ENCODE measurements around the gene ITGA11. TPM values are rescaled to one million over a fixed set of nuclear protein-coding genes. Genes with fewer than 3 reads are reported as not detected.

ITGA11 gene
- total RNA-seq, 1 donor from 2014 or later: 22.8 TPM

GRCh38 chr15:68447976-68448755, 16.2 kb upstream of the ITGA11 start:
- no peak for DNase-seq (ENCODE audit: low spot score)

GRCh38 chr15:68447209-68447608, 15.2 kb upstream of the ITGA11 start:
- DNase-seq (ENCODE audit: low spot score): no peak

DNA sequence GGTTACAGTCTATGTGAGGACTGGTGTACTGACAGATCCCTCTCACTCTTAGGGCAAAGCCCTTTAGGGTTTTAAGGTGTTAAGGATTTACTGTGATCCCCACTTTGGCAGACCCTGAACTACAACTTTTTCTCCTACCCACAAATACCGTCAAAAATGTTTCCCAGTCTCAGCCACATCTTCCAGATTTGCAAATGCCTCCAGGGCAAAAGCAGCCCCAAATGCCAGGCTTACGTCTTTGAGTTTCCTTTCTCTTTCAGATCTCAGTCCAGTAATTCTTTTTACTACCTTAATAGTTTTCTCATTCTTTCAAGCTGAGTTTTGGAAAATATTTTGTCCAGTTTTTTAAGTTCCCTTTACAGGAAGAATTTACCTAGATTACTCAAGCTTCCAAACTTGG, 13.4 kb upstream of the ITGA11 start:
- DNase-seq (ENCODE audit: low spot score): no peak

- DNase-seq (ENCODE audit: low spot score): no peak
These were observed 12.4 kb upstream of the ITGA11 start for GRCh38 chr15:68444336-68444735.

- DNase-seq (ENCODE audit: low spot score): no peak
These were observed 10.9 kb upstream of the ITGA11 start for GRCh38 chr15:68442903-68443302.

- DNase-seq (ENCODE audit: low spot score): peak; percentile 33
These were observed 10.1 kb upstream of the ITGA11 start for GRCh38 chr15:68442041-68442440.

GRCh38 chr15:68441045-68441743, 9.2 kb upstream of the ITGA11 start:
- DNase-seq (ENCODE audit: low spot score): peak; percentile 40

DNA sequence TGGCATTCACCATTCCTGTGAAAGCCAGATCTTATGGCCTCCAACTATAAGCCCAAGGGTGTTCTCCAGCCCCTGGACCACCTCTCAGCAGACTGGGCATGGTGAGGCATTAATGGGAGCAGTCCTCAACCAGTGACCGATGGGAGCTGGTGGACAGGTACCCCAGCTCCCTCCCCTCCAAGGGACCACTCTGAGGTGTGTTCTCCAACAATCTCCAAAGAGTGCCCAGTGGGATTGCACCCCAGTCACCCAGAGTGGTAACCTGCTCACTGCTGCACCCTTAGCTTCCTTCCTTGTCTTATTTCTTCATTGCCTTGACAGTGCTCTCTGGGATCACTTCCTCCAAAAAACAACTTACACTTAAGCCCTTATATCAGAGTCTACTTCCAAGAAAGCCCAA, 8.2 kb upstream of the ITGA11 start:
- peak; percentile 26 for DNase-seq (ENCODE audit: low spot score)

DNA sequence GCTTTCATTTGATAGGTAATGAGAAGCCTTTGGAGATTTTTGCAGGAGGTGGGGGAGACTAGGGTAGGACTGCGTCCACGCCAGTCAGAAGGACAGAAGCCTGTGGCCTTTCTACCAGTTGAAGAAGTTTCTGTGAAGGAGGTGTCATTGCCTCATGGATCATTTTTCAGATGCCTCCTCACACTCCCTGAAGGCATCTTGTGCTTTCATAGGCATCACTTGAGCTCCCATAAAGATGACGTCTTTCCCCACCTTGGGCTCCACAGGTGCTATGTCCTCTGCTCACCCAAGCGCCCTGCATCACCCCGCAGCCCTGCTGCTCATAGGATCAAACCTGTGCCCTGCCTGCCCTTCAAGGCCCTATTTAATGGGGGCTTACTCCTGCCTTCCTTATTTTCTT, 7.5 kb upstream of the ITGA11 start:
- DNase-seq (ENCODE audit: low spot score): no peak

- no peak for DNase-seq (ENCODE audit: low spot score)
These were observed 4.7 kb upstream of the ITGA11 start for GRCh38 chr15:68436680-68437079.

GRCh38 chr15:68435966-68436365, 4.0 kb upstream of the ITGA11 start:
- DNase-seq (ENCODE audit: low spot score): no peak

- peak; percentile 30 for DNase-seq (ENCODE audit: low spot score)
These were observed 2.1 kb upstream of the ITGA11 start for GRCh38 chr15:68434021-68434420.

DNA sequence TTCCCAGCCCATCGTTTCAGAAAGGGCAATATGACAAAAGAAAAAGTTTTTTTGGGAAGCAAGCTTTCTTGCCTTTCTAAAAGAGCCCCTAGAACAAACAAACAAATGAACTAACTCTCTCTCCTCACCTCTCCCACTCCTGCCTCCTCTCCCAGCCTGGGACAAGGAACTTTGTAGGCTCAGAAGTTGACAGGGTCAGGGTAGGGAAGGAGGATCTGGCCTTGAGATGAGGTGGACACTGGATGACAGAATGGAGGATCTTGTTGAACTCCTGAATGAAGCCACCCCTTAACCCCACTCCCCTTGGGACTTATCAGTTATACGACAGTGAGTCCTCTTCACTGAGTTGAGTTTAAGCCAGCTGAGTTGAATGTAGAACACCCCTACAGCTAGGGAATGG, 1.6 kb upstream of the ITGA11 start:
- DNase-seq (ENCODE audit: low spot score): peak; percentile 13

- DNase-seq (ENCODE audit: low spot score): peak; percentile 37
These were observed 590 bp upstream of the ITGA11 start for GRCh38 chr15:68432441-68433064.

GRCh38 chr15:68431037-68431791, 749 bp downstream of the ITGA11 start:
- peak; percentile 55 for DNase-seq (ENCODE audit: low spot score)

DNA sequence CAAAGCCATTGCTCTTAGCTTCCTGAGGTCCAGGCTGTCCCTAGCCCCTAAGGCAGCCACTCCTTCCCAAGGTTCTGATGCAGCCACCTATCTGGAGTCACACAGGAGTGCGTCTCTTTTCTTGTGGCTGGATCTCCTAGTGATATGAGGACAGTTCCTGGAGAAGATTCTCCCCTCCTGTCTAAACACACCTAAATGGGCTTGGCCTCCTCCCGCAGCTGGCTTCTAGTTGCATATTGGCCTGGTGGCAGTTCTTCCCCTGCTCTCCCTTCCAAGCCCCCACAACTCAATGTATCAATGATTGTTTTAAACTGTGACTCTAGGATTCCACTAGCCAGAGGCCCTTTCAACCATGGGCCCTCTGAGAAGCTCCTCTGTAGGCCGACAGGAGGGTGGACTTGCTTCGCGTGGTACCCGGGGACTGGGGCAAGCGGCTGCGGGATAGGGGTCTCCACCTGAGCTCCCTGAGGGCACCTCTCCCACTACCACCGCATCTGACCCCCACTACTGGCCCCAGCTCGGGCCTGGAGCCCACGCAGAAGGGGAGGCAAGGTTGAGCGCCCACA, 1.4 kb downstream of the ITGA11 start:
- DNase-seq (ENCODE audit: low spot score): peak; percentile 17

DNA sequence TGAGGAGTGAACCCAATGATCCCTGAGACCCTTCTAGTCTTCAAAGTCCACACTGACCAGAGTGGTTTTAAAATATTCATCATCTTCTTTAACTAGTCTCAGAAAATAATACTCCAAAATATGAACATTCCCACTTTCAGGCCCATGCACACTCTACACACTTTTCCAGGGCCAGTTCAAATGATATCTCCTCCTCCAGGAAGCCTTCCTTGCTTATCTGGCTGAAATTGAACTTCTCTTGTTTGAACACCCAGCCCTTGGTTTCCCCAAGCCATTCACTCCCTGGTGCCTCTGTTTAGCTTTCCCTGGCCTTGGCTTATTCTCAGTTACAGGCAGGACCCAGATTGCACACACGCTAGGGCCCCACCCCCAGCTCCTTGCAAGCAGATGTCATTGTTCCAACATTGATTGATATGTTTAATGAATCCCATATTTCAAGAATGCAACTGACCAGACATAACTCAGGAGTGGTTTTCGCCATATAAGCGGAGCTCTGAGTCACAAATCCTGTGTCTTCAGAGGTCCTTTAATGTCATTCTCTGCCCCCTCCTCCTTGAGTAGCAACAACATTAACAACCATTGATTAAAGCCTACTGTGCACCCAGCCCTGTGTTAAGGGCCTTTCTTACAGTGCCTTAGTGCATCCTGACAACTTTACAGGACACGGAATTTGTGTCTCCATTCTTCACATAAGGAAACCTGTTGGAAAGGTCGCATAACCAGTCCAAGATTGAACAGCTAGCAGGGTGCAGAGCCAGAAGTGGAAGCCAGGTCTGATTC, 2.1 kb downstream of the ITGA11 start:
- DNase-seq (ENCODE audit: low spot score): peak; percentile 10

DNA sequence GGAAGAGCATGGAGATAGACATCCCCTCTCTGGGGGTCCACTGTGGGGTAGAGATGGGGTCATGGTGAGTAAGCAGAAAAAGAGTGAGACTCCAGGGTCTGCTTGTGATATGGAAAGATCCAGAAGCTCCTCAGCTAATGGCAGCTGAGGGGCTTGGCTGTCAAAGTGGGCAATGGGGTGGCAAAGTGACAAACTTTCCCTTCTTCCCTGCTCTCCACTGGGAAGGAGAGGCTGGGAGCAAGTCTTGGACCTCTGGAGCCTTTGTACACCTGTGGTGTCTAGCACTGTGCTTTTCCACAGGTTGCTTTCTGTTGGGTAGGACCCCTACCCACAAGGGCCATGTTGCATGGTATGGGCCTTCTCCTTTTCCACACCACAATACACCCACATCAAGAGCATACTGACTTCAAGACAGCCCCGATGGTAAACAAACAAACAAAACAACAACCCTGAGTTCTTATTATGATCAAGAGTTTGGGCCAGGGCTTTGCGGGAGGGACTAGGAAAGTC, 3.5 kb downstream of the ITGA11 start:
- DNase-seq (ENCODE audit: low spot score): no peak

DNA sequence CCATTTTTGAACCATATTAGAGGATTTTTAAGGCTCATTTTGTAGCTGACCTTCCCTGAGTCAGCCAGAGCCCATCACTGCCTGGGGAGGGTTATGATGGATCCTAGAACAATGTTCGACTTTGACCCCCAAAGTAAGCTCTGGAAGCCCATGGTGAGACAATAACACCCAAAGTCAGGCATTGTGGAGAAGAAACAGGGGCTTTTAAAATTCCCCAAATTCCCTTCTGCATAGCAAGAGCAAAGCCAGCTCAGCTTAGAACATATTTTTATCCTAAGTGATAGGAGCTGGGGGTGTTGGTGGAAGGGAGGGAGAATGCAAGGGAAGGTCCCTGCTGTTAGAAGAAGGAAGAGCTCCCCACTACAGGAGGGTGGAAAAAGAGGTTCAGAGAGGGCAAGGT, 4.0 kb downstream of the ITGA11 start:
- no peak for DNase-seq (ENCODE audit: low spot score)

- no peak for DNase-seq (ENCODE audit: low spot score)
These were observed 4.6 kb downstream of the ITGA11 start for GRCh38 chr15:68427366-68427765.

DNA sequence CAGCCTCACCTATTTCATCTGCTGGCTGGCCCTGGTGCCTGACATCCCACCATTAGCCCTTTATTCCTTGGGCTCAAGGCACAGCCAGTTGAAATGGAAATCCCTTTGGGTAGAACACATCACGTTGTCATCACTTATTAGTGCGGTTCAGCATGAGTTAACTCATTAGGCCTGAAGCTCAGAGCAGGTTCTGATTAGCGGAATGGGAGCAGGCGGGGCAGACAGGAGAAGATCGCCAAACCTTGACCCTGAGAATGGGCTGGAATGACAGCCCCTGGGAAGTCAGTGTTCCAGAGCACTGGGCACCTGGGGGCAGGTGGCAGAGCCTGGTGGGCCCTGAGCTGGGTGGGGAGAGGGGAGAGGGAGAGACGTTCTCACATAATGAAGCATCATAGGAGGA, 5.8 kb downstream of the ITGA11 start:
- no peak for DNase-seq (ENCODE audit: low spot score)
